K562 (cell line): Measurements from ENCODE around the gene OR51E2. TPM values are rescaled to one million over a fixed set of nuclear protein-coding genes. Genes with fewer than 3 reads are reported as not detected.

ENCODE experiments used
- ATAC-seq: fragments of 200-7000 bp; cut with Tn5 transposase; 3 replicates; pipeline ENCODE4 v1.9.1; 2020; ENCODE audit warnings: moderate library complexity
- BruUV-seq: library from RNA; stranded (reverse); fragments of 400-500 nt; replicated peaks from 2 replicates; lab custom pipeline; 2021; lab: Mats Ljungman, UMichigan
- CTCF ChIA-PET: fragments of 300-600 bp; formaldehyde crosslinking; extraction: SDS; loops from one replicate; lab custom pipeline; 2021; ENCODE audit warnings: low intra/inter-chr PET ratio; lab: Yijun Ruan, JAX
- POLR2A ChIA-PET: fragments of 300-600, 350-650 bp; sonication (Branson Sonifier 250); formaldehyde crosslinking; extraction: SDS; loops from one replicate; lab custom pipeline; 2021; ENCODE audit warnings: antibody characterized with exemption, inconsistent platforms; lab: Yijun Ruan, JAX
- DNase-seq, 4 experiments: peaks; one replicate each; pipeline versions ENCODE4 v3.0.0 to v3.0.0-alpha.2; 2011 to 2018; ENCODE audit warnings: low spot score in 3 of 4, mixed read lengths in 3 of 4; ENCODE audit errors: extremely low read depth in 1 of 4
- FAIRE-seq: peaks from 2 replicates; lab custom pipeline; 2011; peaks lifted over from hg19 to GRCh38; lab: Jason Lieb, UNC
- H2AFZ ChIP-seq: 2 replicates; pipeline ENCODE4 v1.6.0; 2011; ENCODE audit warnings: low read depth, low read length, control low read depth, inconsistent platforms
- H3K27ac ChIP-seq: fragments of 200-600 bp; 3 replicates; pipeline ENCODE4 v1.8.0; 2011; ENCODE audit warnings: low read depth, mild to moderate bottlenecking, control low read depth, inconsistent platforms, low read length, moderate library complexity, mixed read lengths; ENCODE audit errors: extremely low read depth
- H3K27me3 ChIP-seq, 2 experiments: fragments of 300-600 bp in 1 of 2; 2 replicates in 1 of 2; 3 replicates in 1 of 2; pipeline versions ENCODE4 v1.6.0 to v1.8.0; 2011; ENCODE audit warnings: inconsistent platforms in 2 of 2, low read length in 2 of 2, mild to moderate bottlenecking in 1 of 2, mixed read lengths in 1 of 2, moderate library complexity in 1 of 2; ENCODE audit not compliant: control insufficient read depth in 2 of 2, insufficient read depth in 2 of 2
- H3K36me3 ChIP-seq: fragments of 300-600 bp; 3 replicates; pipeline ENCODE4 v1.8.0; 2011; ENCODE audit warnings: mild to moderate bottlenecking, low read length, inconsistent platforms; ENCODE audit not compliant: control insufficient read depth, insufficient read depth
- H3K4me1 ChIP-seq, 2 experiments: fragments of 200-600 bp in 1 of 2; replicated peaks in 1 of 2; 2 replicates in 1 of 2; 3 replicates in 1 of 2; pipeline versions ENCODE4 v1.5.1 to v1.8.0; 2011; ENCODE audit warnings: inconsistent platforms in 2 of 2, low read length in 2 of 2, mild to moderate bottlenecking in 1 of 2, mixed read lengths in 1 of 2, moderate library complexity in 1 of 2; ENCODE audit not compliant: control insufficient read depth in 2 of 2, insufficient read depth in 2 of 2
- H3K4me2 ChIP-seq: 2 replicates; pipeline ENCODE4 v1.6.1; 2011; ENCODE audit warnings: low read length, control low read depth, inconsistent platforms, mixed read lengths; ENCODE audit not compliant: insufficient read depth
- H3K4me3 ChIP-seq: fragments of 200-600 bp; sonication (generic), shearing (Covaris generic); 2 replicates; pipeline ENCODE4 v1.5.1; 2016; ENCODE audit warnings: control low read depth, inconsistent platforms
- H3K79me2 ChIP-seq: fragments of 200-600 bp; 3 replicates; pipeline ENCODE4 v1.8.0; 2011; ENCODE audit warnings: low read length, inconsistent platforms; ENCODE audit not compliant: control insufficient read depth, insufficient read depth
- H3K9ac ChIP-seq, 2 experiments: 2 replicates each; pipeline versions ENCODE4 v1.6.0 to v1.6.1; 2011; ENCODE audit warnings: low read depth in 2 of 2, low read length in 2 of 2, control low read depth in 1 of 2, inconsistent platforms in 1 of 2, mild to moderate bottlenecking in 1 of 2, mixed read lengths in 1 of 2; ENCODE audit not compliant: insufficient read depth in 1 of 2
- H3K9me1 ChIP-seq: one replicate; pipeline ENCODE4 v1.6.0; 2011; ENCODE audit warnings: inconsistent platforms, mild to moderate bottlenecking, low read length, moderate library complexity; ENCODE audit not compliant: control insufficient read depth, insufficient read depth
- H3K9me3 ChIP-seq: replicated peaks from 2 replicates; pipeline ENCODE4 v1.5.1; 2011; ENCODE audit warnings: low read depth, low read length, inconsistent platforms; ENCODE audit not compliant: control insufficient read depth, insufficient read depth
- H4K20me1 ChIP-seq: replicated peaks from 2 replicates; pipeline ENCODE4 v1.6.1; 2011; ENCODE audit warnings: low read length, inconsistent platforms, mixed read lengths; ENCODE audit not compliant: control insufficient read depth, insufficient read depth
- CBX3 ChIP-seq, 2 experiments: IDR thresholded peaks; 1 replicate in 1 of 2; 2 replicates in 1 of 2; pipeline ENCODE4 v1.6.1; 2012; ENCODE audit warnings: inconsistent platforms in 2 of 2, low read length in 2 of 2, borderline replicate concordance in 1 of 2, control low read depth in 1 of 2
- FOSL1 ChIP-seq: fragments of 200-800 bp; sonication (Bioruptor generic); conservative IDR thresholded peaks from 2 replicates; pipeline ENCODE4 v1.6.1; 2016; ENCODE audit warnings: missing genetic modification characterization, missing compliant biosample characterization
- MLX ChIP-seq, 2 experiments: fragments of 450-650 bp in 1 of 2; sonication (generic) in 1 of 2; formaldehyde crosslinking; conservative IDR thresholded peaks; 2 replicates each; pipeline versions ENCODE4 v1.4.0 to v1.8.1; 2020 to 2022; ENCODE audit warnings: mild to moderate bottlenecking in 1 of 2, missing genetic modification reagents in 1 of 2
- WHSC1 ChIP-seq: IDR thresholded peaks from one replicate; pipeline ENCODE4 v1.6.1; 2012; ENCODE audit warnings: low read length, control low read depth, inconsistent platforms
- ZBTB49 ChIP-seq: sonication (generic); formaldehyde crosslinking; IDR thresholded peaks from 2 replicates; pipeline ENCODE4 v1.8.0; 2022; ENCODE audit warnings: missing genetic modification reagents, mild to moderate bottlenecking, borderline replicate concordance
- ZNF354B ChIP-seq: fragments of 250-450 bp; sonication (Bioruptor Pico); IDR thresholded peaks from 2 replicates; pipeline ENCODE4 v1.4.0; 2020
- ZNF398 ChIP-seq: fragments of 250-450 bp; sonication (Bioruptor Pico); IDR thresholded peaks from 2 replicates; pipeline ENCODE4 v1.8.0; 2021; ENCODE audit warnings: moderate library complexity, mild to moderate bottlenecking, inconsistent platforms
- ZNF586 ChIP-seq: fragments of 450-650 bp; formaldehyde crosslinking; conservative IDR thresholded peaks from 2 replicates; pipeline ENCODE4 v1.4.0; 2020; ENCODE audit warnings: mild to moderate bottlenecking, moderate library complexity
- ZNF589 ChIP-seq: fragments of 200-800 bp; sonication (Bioruptor generic); IDR thresholded peaks from 2 replicates; pipeline ENCODE4 v1.6.1; 2016; ENCODE audit warnings: low read depth, missing genetic modification characterization, missing compliant biosample characterization
- WGBS: fragments of 100-300 bp; shearing (Covaris generic); methylation state at CpG from one replicate; pipeline ENCODE4 v1.1.6; 2016; ENCODE audit warnings: low coverage, mixed read lengths; ENCODE audit not compliant: insufficient coverage; ENCODE audit errors: missing lambda C conversion rate; 5-methylcytosine and 5-hydroxymethylcytosine counted together
- in situ Hi-C: fragments of 300-500 bp; cut with MboI; formaldehyde crosslinking; loops from 4 replicates; pipeline ENCODE4 v1.15.0; 2018; ENCODE audit warnings: inconsistent platforms, mixed read lengths
- intact Hi-C: fragments of 100-400 bp; cut with micrococcal nuclease; formaldehyde crosslinking; loops from 2 replicates; pipeline ENCODE4 v1.14.2; 2022
- polyA plus RNA-seq, 8 experiments: library from polyadenylated mRNA; depleted of rRNA in 4 of 8; stranded (reverse) in 5 of 8; unstranded in 3 of 8; fragments of >200 nt; fragmentation: Nextera tagmentation in 2 of 8; fragmentation: Illumina TruSeq in 1 of 8; extraction: Ambion mirVana in 2 of 8; extraction: Trizol in 1 of 8; gene quantifications; 2 replicates each; pipeline versions ENCODE4 v1.2.1 to v1.2.3, GENCODE V29; 2011 to 2014; ENCODE audit warnings: inconsistent platforms in 1 of 8, missing spikeins in 1 of 8
- total RNA-seq, 7 experiments: library from RNA; depleted of rRNA in 6 of 7; stranded (reverse); fragments of >200 nt in 6 of 7; fragmentation: Illumina TruSeq in 2 of 7; extraction: Trizol in 2 of 7; gene quantifications; 2 replicates each; pipeline versions ENCODE4 v1.2.1 to v1.2.3, GENCODE V29; 2011 to 2021; ENCODE audit warnings: low replicate concordance in 1 of 7

OR51E2 gene
- total and polyA plus RNA-seq, 9 of the 15 experiments (the other 6 are each of a cell fraction or from before 2014, with no cell fraction given): not detected

GRCh38 chr11:4662876-4663275 is 34.8 kb downstream of the OR51E2 start:
- intact Hi-C loops: no loop called here
- H3K9me1 ChIP-seq: no peaks in the 10 kb centered on the region
- H3K79me2 ChIP-seq: no peaks in the 10 kb centered on the region
- no peaks in the 10 kb centered on the region for H4K20me1 ChIP-seq
- ChIA-PET POLR2A (no interaction called here), CTCF (no interaction called here)
- H3K27me3 ChIP-seq: no peaks in the 10 kb centered on the region
- H2AFZ ChIP-seq: no peak overlapping the region
- in situ Hi-C loops: no loop called here
- no peak overlapping the region for H3K9ac ChIP-seq
- no peak overlapping the region for H3K27ac ChIP-seq
- no TSS peak for BruUV-seq
- H3K4me3 ChIP-seq: no peak overlapping the region
- ATAC-seq (no peak), FAIRE-seq (no peak), DNase-seq (no peak)
- H3K4me2 ChIP-seq: no peak overlapping the region
- TF ChIP-seq MLX (CRISPR knock-in tag; conservative IDR thresholded peaks at IDR 0.05): no peak
- no peak for TF ChIP-seq WHSC1
- TF ChIP-seq ZNF589: no peak
- TF ChIP-seq CBX3 (IDR thresholded peaks at IDR 0.05; ENCODE audit: borderline replicate concordance in 1 of 2, low read length in 2 of 2): no peak
- no peak for TF ChIP-seq FOSL1
- no peak for TF ChIP-seq ZNF354B (CRISPR knock-in tag)
- no peak for TF ChIP-seq ZNF398 (CRISPR knock-in tag)
- no peak for TF ChIP-seq ZBTB49 (CRISPR knock-in tag)
- TF ChIP-seq ZNF586: no peak
- H3K9me3 ChIP-seq: no peaks in the 10 kb centered on the region
- no peaks in the 10 kb centered on the region for H3K36me3 ChIP-seq
- peaks cover 0 to 15% of the 10 kb centered on the region in 2 experiments; a peak in 4 of 5 replicates for H3K4me1 ChIP-seq
- WGBS: 64% methylated on average over 6 of the region's 6 CpGs
